A549 (cell line): ENCODE data around the gene WFDC9. TPM values are rescaled to one million over a fixed set of nuclear protein-coding genes. Genes with fewer than 3 reads are reported as not detected.
"Not testable (repeated sequence)": the region's sequence is repeated elsewhere in the genome, so short reads cannot be mapped to it uniquely, and the experiment has no call there.

Source experiments
- ATAC-seq, 2 experiments: fragments of 200-7000 bp in 1 of 2; fragments of >200 bp in 1 of 2; cut with Nextera tagmentation in 1 of 2; cut with Tn5 transposase in 1 of 2; 3 replicates each; pipeline versions ENCODE4 v1.8.0 to v1.9.1; 2018 to 2020; ENCODE audit warnings: mild to moderate bottlenecking in 1 of 2, moderate library complexity in 1 of 2
- CTCF ChIA-PET: fragments of 300-600 bp; sonication (Branson Sonifier 250); formaldehyde crosslinking; extraction: SDS; loops from one replicate; lab custom pipeline; 2021; ENCODE audit warnings: antibody characterized with exemption, inconsistent platforms; lab: Yijun Ruan, JAX
- POLR2A ChIA-PET: fragments of 350-600 bp; formaldehyde crosslinking; extraction: SDS; loops from one replicate; lab custom pipeline; 2021; ENCODE audit warnings: antibody characterized with exemption, inconsistent platforms; lab: Yijun Ruan, JAX
- DNase-seq, 2 experiments: peaks; one replicate each; pipeline versions ENCODE4 v3.0.0 to v3.0.0-alpha.2; 2011 to 2016; ENCODE audit warnings: low read depth in 1 of 2, low spot score in 1 of 2
- FAIRE-seq: peaks from 2 replicates; lab custom pipeline; 2011; peaks lifted over from hg19 to GRCh38; lab: Jason Lieb, UNC
- H3K27ac ChIP-seq, 2 experiments: fragments of >200 bp; sonication (Bioruptor Twin); formaldehyde crosslinking; 3 replicates each; pipeline ENCODE4 v1.5.1; 2016 to 2017
- H3K4me1 ChIP-seq: fragments of >200 bp; sonication (Bioruptor Twin); formaldehyde crosslinking; 3 replicates; pipeline ENCODE4 v1.6.1; 2016
- H3K4me2 ChIP-seq: fragments of >200 bp; sonication (Bioruptor Twin); formaldehyde crosslinking; 3 replicates; pipeline ENCODE4 v1.6.1; 2016
- H3K4me3 ChIP-seq: fragments of >200 bp; sonication (Bioruptor Twin); formaldehyde crosslinking; 3 replicates; pipeline ENCODE4 v1.5.1; 2016
- H3K9me3 ChIP-seq: fragments of >200 bp; sonication (Bioruptor Twin); formaldehyde crosslinking; 3 replicates; pipeline ENCODE4 v1.6.1; 2016
- ATOH8 ChIP-seq: fragments of 250-450 bp; sonication (Bioruptor Pico); IDR thresholded peaks from 2 replicates; pipeline ENCODE4 v1.5.0; 2020; ENCODE audit warnings: low read depth, mild to moderate bottlenecking, moderate library complexity
- BCL3 ChIP-seq: fragments of >200 bp; sonication (Bioruptor Twin); formaldehyde crosslinking; IDR thresholded peaks from 3 replicates; pipeline ENCODE4 v1.6.1; 2016
- FOSB ChIP-seq: fragments of 250-450 bp; sonication (Bioruptor Pico); IDR thresholded peaks from 2 replicates; pipeline ENCODE4 v1.5.0; 2020; ENCODE audit warnings: mild to moderate bottlenecking, moderate library complexity
- FOXS1 ChIP-seq: fragments of 250-450 bp; sonication (Bioruptor Pico); IDR thresholded peaks from 2 replicates; pipeline ENCODE4 v1.5.0; 2020; ENCODE audit warnings: mild to moderate bottlenecking, moderate library complexity
- HES2 ChIP-seq: fragments of >200 bp; sonication (Bioruptor Twin); formaldehyde crosslinking; IDR thresholded peaks from 2 replicates; pipeline ENCODE4 v1.6.1; 2016
- HOXB5 ChIP-seq: fragments of 250-450 bp; sonication (Bioruptor Pico); IDR thresholded peaks from 2 replicates; pipeline ENCODE4 v1.5.0; 2020; ENCODE audit warnings: mild to moderate bottlenecking, moderate library complexity
- JUN ChIP-seq, 2 experiments: fragments of >200 bp; sonication (Bioruptor Twin); formaldehyde crosslinking; IDR thresholded peaks; 2 replicates in 1 of 2; 3 replicates in 1 of 2; pipeline ENCODE4 v1.6.1; 2016 to 2017
- KDM1A ChIP-seq: fragments of 200-600 bp; sonication (generic); IDR thresholded peaks from 2 replicates; pipeline ENCODE4 v1.6.1; 2016; ENCODE audit warnings: low read depth, mild to moderate bottlenecking
- NR3C1 ChIP-seq: fragments of >200 bp; sonication (Bioruptor Twin); formaldehyde crosslinking; IDR thresholded peaks from 3 replicates; pipeline ENCODE4 v1.6.1; 2017
- POLR2AphosphoS2 ChIP-seq: conservative IDR thresholded peaks from 2 replicates; pipeline ENCODE4 v1.6.1; 2012; ENCODE audit warnings: low read length, improper control_type of control experiment, inconsistent platforms
- SREBF2 ChIP-seq: fragments of 450-650 bp; IDR thresholded peaks from 2 replicates; pipeline ENCODE4 v1.6.1; 2014; ENCODE audit warnings: mild to moderate bottlenecking, moderate library complexity
- ZC3H11A ChIP-seq: fragments of 450-650 bp; IDR thresholded peaks from 2 replicates; pipeline ENCODE4 v1.6.1; 2014; ENCODE audit warnings: antibody characterized with exemption, mild to moderate bottlenecking
- ZFP36 ChIP-seq: fragments of 450-650 bp; IDR thresholded peaks from 2 replicates; pipeline ENCODE4 v1.6.1; 2014; ENCODE audit warnings: borderline replicate concordance; ENCODE audit not compliant: partially characterized antibody
- WGBS: methylation state at CpG from one replicate; pipeline ENCODE4 v1.1.6; 2017; ENCODE audit errors: missing lambda C conversion rate; 5-methylcytosine and 5-hydroxymethylcytosine counted together
- polyA plus RNA-seq, 4 experiments: library from polyadenylated mRNA; depleted of rRNA in 3 of 4; stranded (reverse); fragments of >200 nt; fragmentation: RNase III in 1 of 4; extraction: RNeasy Plus Mini Kit Qiagen cat#74134 plus additional on column Dnase treatment in 1 of 4; gene quantifications; 2 replicates in 3 of 4; 3 replicates in 1 of 4; pipeline ENCODE4 v1.2.3, GENCODE V29; 2011 to 2017

WFDC9 gene
- polyA plus RNA-seq, 2 of the 4 experiments (the other 2 are of a cell fraction) = not detected

GRCh38 chr20:45646875-45647274 is 15.8 kb upstream of the WFDC9 start:
- Histone ChIP-seq H3K27ac (no peak overlapping the region), H3K4me3 (no peak overlapping the region), H3K9me3 (no peaks in the 10 kb centered on the region), H3K4me2 (no peak overlapping the region), H3K4me1 (no peaks in the 10 kb centered on the region)
- no peak for TF ChIP-seq ZFP36
- TF ChIP-seq BCL3 = no peak
- no peak for TF ChIP-seq KDM1A
- no peak for TF ChIP-seq POLR2AphosphoS2
- no peak for TF ChIP-seq ATOH8 (CRISPR knock-in tag)
- no peak for TF ChIP-seq NR3C1
- no peak for TF ChIP-seq JUN (IDR thresholded peaks at IDR 0.05)
- TF ChIP-seq SREBF2 = no peak
- TF ChIP-seq FOXS1 (CRISPR knock-in tag) = no peak
- ChIA-PET POLR2A (no interaction called here), CTCF (interaction anchor here (1.6 kb wide), 1 partner anchor 17 kb away, joined by 4 read pairs; the partner anchor contains the start of gene WFDC10A)
- WGBS = 69% methylated on average over 3 of the region's 3 CpGs
- no peak for ATAC-seq
- DNase-seq = no peak
- no peak for FAIRE-seq

- POLR2A ChIA-PET, H3K4me2 ChIP-seq, CTCF ChIA-PET, FAIRE-seq, H3K4me3 ChIP-seq, H3K27ac ChIP-seq, DNase-seq, H3K4me1 ChIP-seq, H3K9me3 ChIP-seq, ATAC-seq: not testable (repeated sequence)
- 83% methylated on average over 2 of the region's 28 CpGs for WGBS
These were observed 14.8 kb upstream of the WFDC9 start for GRCh38 chr20:45645869-45646268.

GRCh38 chr20:45641076-45641475 is 10.0 kb upstream of the WFDC9 start:
- H3K9me3 ChIP-seq, DNase-seq, H3K27ac ChIP-seq, ATAC-seq, CTCF ChIA-PET, H3K4me3 ChIP-seq, H3K4me2 ChIP-seq, POLR2A ChIA-PET, FAIRE-seq, H3K4me1 ChIP-seq: not testable (repeated sequence)
- 89% methylated on average over 24 of the region's 24 CpGs for WGBS

- ChIA-PET CTCF (interaction anchor here (1.6 kb wide), 1 partner anchor 131 kb away, joined by 4 read pairs; no protein-coding TSS in a partner anchor), POLR2A (no interaction called here)
- TF ChIP-seq HES2 = no peak
- no peak for TF ChIP-seq POLR2AphosphoS2
- no peak for TF ChIP-seq HOXB5 (CRISPR knock-in tag)
- TF ChIP-seq ZC3H11A = no peak
- no peak for TF ChIP-seq FOSB (CRISPR knock-in tag)
- TF ChIP-seq ZFP36 = no peak
- no peak for TF ChIP-seq ATOH8 (CRISPR knock-in tag)
- 13% methylated on average over 5 of the region's 5 CpGs for WGBS
- no peak overlapping the region for H3K4me3 ChIP-seq
- no peaks in the 10 kb centered on the region for H3K4me1 ChIP-seq
- FAIRE-seq = peak; percentile 32
- ATAC-seq = no peak
- DNase-seq = no peak
- H3K4me2 ChIP-seq = no peak overlapping the region
- no peaks in the 10 kb centered on the region for H3K9me3 ChIP-seq
- no peak overlapping the region for H3K27ac ChIP-seq
These were observed 8.6 kb upstream of the WFDC9 start for GRCh38 chr20:45639687-45640086.
